ENCODE measurements around the gene ARFIP2. TPM values are rescaled to one million over a fixed set of nuclear protein-coding genes. Genes with fewer than 3 reads are reported as not detected.

Gene ARFIP2
- total RNA-seq, 1 donor from 2014 or later, result 52.5 TPM

GRCh38 chr11:6482441-6482840 is 1.3 kb upstream of the ARFIP2 start:
- DNase-seq (ENCODE audit: low spot score), result no peak

- DNase-seq (ENCODE audit: low spot score), result no peak
These were observed 769 bp upstream of the ARFIP2 start for GRCh38 chr11:6481924-6482275.

GRCh38 chr11:6480299-6480914 is 724 bp downstream of the ARFIP2 start:
- DNase-seq (ENCODE audit: low spot score), result no peak

GRCh38 chr11:6476571-6476970 is 4.6 kb downstream of the ARFIP2 start:
- no peak for DNase-seq (ENCODE audit: low spot score)

- no peak for DNase-seq (ENCODE audit: low spot score)
These were observed 5.2 kb downstream of the ARFIP2 start for GRCh38 chr11:6475936-6476335.

GRCh38 chr11:6474806-6475500 is 6.2 kb downstream of the ARFIP2 start:
- DNase-seq (ENCODE audit: low spot score), result no peak

- DNase-seq (ENCODE audit: low spot score), result no peak
These were observed 6.7 kb downstream of the ARFIP2 start for GRCh38 chr11:6474413-6474792.

- peak; percentile 93 for DNase-seq (ENCODE audit: low spot score)
These were observed 7.4 kb downstream of the ARFIP2 start, which contains the start of gene TRIM3 for GRCh38 chr11:6473451-6474412. TRIM3 (minus strand) TSS chr11:6473941; CDS start chr11:6465695, 8,246 bp downstream.

GRCh38 chr11:6472934-6473333 is 8.2 kb downstream of the ARFIP2 start:
- DNase-seq (ENCODE audit: low spot score), result no peak

GRCh38 chr11:6469599-6469998 is 11.5 kb downstream of the ARFIP2 start:
- DNase-seq (ENCODE audit: low spot score), result no peak

- DNase-seq (ENCODE audit: low spot score), result peak; percentile 94
These were observed 12.2 kb downstream of the ARFIP2 start for GRCh38 chr11:6468712-6469495.

- DNase-seq (ENCODE audit: low spot score), result peak; percentile 32
These were observed 22.1 kb downstream of the ARFIP2 start for GRCh38 chr11:6459099-6459450.

- DNase-seq (ENCODE audit: low spot score), result no peak
These were observed 22.6 kb downstream of the ARFIP2 start for GRCh38 chr11:6458352-6459098.

GRCh38 chr11:6457581-6458320 is 23.4 kb downstream of the ARFIP2 start:
- DNase-seq (ENCODE audit: low spot score), result no peak

- no peak for DNase-seq (ENCODE audit: low spot score)
These were observed 24.6 kb downstream of the ARFIP2 start for GRCh38 chr11:6456361-6457073.

GRCh38 chr11:6455070-6455469 is 26.1 kb downstream of the ARFIP2 start:
- no peak for DNase-seq (ENCODE audit: low spot score)

GRCh38 chr11:6453152-6453551 is 28.0 kb downstream of the ARFIP2 start:
- no peak for DNase-seq (ENCODE audit: low spot score)

- no peak for DNase-seq (ENCODE audit: low spot score)
These were observed 28.9 kb downstream of the ARFIP2 start for GRCh38 chr11:6452219-6452618.

- no peak for DNase-seq (ENCODE audit: low spot score)
These were observed 32.6 kb downstream of the ARFIP2 start for GRCh38 chr11:6448574-6448973.

Data from mucosa of gallbladder (tissue), 1 donor.